H7 (cell line): ENCODE data around the gene SUZ12. TPM values are rescaled to one million over a fixed set of nuclear protein-coding genes. Genes with fewer than 3 reads are reported as not detected.
"Not testable (repeated sequence)": the region's sequence is repeated elsewhere in the genome, so short reads cannot be mapped to it uniquely, and the experiment has no call there.

Source experiments
- DNase-seq: peaks from one replicate; pipeline ENCODE4 v3.0.0; 2012
- H3K27me3 ChIP-seq: 2 replicates; pipeline ENCODE4 v1.6.0; 2011; ENCODE audit warnings: mild to moderate bottlenecking, low read length; ENCODE audit not compliant: control insufficient read depth, insufficient read depth
- H3K36me3 ChIP-seq: replicated peaks from 2 replicates; pipeline ENCODE4 v1.5.1; 2011; ENCODE audit warnings: low read length; ENCODE audit not compliant: control insufficient read depth, insufficient read depth
- H3K4me3 ChIP-seq: 2 replicates; pipeline ENCODE4 v1.5.1; 2011; ENCODE audit warnings: low read depth, mild to moderate bottlenecking, control low read depth, low read length, moderate library complexity; ENCODE audit not compliant: insufficient read depth
- total RNA-seq: library from RNA; depleted of rRNA; stranded (reverse); fragments of >200 nt; shearing (Covaris generic); gene quantifications from 2 replicates; pipeline ENCODE4 v1.2.3, GENCODE V29; 2014; rRNA removed

SUZ12 gene
- 20.0 and 26.5 TPM in 2 replicates for total RNA-seq

DNA sequence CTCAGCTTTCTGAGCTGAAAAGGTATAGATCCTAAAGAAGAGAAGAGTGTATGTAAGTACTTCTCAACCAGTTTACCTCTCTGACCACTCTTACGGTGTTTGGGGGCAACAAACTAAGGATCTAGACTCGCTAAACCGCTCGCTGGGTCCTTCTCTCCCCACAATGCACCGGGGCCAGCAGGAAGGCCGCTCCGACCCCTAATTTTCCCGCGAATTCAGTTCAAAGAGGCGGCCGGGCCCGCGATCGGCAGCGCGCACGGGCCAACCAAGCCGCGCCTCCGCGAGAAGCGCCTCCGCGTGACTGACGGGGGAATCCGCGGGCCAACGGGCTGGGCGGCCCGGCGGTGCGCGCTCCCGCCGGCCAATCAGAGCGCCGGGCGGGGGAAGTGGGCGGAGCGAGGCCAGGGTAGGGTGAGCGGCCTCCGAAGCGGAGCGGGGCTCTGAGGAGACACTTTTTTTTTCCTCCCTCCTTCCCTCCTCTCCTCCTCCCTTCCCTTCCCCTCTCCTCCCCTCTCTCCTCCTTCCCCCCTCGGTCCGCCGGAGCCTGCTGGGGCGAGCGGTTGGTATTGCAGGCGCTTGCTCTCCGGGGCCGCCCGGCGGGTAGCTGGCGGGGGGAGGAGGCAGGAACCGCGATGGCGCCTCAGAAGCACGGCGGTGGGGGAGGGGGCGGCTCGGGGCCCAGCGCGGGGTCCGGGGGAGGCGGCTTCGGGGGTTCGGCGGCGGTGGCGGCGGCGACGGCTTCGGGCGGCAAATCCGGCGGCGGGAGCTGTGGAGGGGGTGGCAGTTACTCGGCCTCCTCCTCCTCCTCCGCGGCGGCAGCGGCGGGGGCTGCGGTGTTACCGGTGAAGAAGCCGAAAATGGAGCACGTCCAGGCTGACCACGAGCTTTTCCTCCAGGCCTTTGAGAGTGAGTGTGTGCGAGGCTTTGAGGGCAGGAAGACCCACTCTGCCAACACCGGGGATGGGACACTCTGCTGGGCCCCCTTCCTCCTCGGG, at the start of gene SUZ12:
TSS of gene SUZ12 (plus strand) at position 393 of the 995 bp plus-strand sequence. CDS start at position 633, 240 bp downstream.
- not testable (repeated sequence) for H3K27me3 ChIP-seq, H3K36me3 ChIP-seq
- peak; percentile 91 for DNase-seq
- H3K4me3 ChIP-seq: peak within 1 kb of the TSS; percentile 76

DNA sequence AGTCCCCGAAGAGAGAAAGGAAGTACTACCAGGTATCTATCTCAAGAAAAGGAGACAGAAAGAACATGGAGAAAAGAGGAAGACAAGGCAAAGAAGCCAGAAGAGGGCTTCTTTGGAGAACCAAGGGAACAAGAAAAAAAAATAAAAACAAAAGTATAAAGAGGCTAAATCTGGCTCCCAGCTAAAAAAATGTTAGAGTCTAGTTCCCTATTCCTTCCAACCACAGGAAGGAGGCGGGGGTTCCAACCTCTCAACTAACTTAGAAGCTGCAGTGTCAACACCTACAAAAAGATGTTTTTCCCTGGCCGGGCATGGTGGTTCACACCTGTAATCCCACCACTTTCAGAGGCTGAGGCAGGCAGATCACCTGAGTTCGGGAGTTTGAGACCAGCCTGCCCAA, 48.7 kb upstream of the SUZ12 start:
- Histone ChIP-seq H3K27me3 (no peaks in the 10 kb centered on the region), H3K36me3 (peaks cover 33% of the 10 kb centered on the region), H3K4me3 (no peak overlapping the region)

DNA sequence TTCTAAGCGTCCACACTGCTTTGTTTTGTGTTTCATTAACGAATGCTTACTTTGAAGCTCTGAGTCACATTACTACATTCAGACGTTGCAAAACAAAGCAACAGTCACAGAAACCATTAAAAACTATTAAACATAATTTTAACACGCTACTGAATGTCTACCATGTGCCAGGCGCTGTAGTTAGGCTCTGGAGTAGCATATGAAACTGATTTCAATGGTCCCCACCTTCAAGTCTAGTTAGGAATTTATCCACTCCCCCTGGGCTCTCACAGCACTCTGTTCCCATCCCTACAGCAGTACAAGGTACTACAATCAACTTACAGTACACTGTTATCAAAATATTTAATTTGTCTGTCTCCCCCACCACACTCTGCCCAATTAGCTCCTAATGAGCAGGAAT, 35.9 kb upstream of the SUZ12 start:
- Histone ChIP-seq H3K36me3 (peaks cover 9% of the 10 kb centered on the region), H3K4me3 (peak overlapping the region; percentile 72), H3K27me3 (no peaks in the 10 kb centered on the region)
- DNase-seq: no peak

More for the DNA sequence above, 48.7 kb upstream of the SUZ12 start:
- no peak for DNase-seq

DNA sequence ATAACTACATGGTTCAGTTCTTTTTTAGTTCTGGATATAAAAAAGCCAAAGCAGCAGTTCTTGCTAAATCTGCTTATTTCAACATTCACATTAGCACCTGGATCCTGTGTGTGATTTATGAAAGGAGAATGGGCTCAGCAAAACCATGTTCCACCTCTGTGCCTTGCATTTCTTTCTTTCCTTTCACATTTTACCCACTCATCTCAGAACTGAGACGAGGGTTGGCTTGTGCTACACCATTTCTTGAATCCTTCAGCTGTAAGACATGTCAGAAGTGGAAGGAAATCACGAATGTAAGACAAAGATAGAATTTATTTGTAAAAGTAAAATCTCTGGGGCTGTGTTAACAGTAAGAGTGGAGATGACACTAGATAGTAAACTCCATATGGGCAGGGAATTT, 34.1 kb upstream of the SUZ12 start:
- no peak overlapping the region for H3K4me3 ChIP-seq
- H3K27me3 ChIP-seq: no peaks in the 10 kb centered on the region
- DNase-seq: no peak
- H3K36me3 ChIP-seq: peaks cover 7% of the 10 kb centered on the region

DNA sequence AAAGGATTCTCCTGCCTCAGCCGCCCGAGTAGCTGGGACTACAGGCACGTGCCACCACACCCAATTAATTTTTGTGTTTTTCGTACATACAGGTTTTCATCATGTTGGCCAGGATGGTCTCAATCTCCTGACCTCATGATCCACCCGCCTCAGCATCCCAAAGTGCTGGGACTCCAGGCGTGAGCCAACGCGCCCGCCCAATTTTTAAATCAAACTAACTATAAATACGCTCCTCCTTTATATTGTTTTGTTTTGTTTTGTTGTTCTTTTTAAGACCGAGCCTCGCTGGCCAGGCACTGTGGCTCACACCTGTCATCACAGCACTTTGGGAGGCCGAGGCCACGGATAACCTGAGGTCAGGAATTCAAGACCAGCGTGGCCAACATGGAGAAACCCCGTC, 33.4 kb upstream of the SUZ12 start:
- H3K27me3 ChIP-seq: no peaks in the 10 kb centered on the region
- DNase-seq: no peak
- peaks cover 4% of the 10 kb centered on the region for H3K36me3 ChIP-seq

DNA sequence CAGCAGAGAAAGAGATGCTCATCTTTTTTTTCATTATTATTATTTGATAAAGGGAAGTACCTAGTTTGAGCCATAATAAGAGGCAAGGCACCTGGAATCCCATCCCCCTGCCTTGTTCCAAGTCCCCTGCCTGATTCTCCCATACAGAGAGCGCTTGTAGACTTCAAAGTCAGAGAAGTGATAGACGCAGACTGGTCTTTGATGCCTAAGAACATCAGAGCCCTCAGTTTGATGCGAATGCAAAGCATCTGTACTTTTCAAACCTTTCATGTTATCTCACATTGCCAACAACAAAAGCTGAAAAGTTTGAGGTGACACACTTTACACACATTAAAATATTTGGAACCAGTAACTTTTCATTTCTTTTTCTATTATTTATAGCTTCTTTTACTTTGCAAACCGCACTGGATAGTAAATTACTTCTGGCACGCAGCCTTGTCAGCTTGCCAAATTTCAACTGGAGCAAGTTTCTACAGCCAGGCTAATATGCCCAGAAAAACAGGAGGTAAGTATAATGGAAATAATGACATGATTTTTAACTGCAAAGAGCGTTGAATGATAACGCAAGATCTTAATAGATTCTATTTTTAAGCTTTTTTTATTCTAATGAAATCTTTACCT, 29.4 kb upstream of the SUZ12 start:
- Histone ChIP-seq H3K27me3 (no peaks in the 10 kb centered on the region), H3K36me3 (no peaks in the 10 kb centered on the region), H3K4me3 (no peak overlapping the region)
- no peak for DNase-seq

More for the DNA sequence above, 33.4 kb upstream of the SUZ12 start:
- H3K4me3 ChIP-seq: no peak overlapping the region

DNA sequence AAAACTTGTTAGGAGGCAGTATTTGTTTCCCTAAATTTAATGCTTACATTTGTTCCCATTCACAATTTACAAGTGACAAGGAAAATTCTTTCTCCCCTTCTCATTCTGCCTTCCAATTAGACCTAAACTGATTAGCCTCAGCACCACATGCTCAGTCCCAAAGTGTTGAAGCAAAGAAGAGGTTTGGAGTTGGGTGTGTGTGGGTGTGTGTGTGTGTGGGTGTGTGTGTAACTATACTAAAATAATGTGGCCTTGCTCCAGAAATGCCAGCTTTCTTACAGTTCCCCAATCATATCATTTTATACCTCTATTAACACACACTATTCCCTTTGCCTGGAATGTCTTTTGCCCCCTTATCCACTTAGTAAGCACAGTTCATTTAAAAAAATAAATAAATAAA, 28.4 kb upstream of the SUZ12 start:
- DNase-seq: no peak
- Histone ChIP-seq H3K36me3 (no peaks in the 10 kb centered on the region), H3K27me3 (no peaks in the 10 kb centered on the region), H3K4me3 (no peak overlapping the region)

DNA sequence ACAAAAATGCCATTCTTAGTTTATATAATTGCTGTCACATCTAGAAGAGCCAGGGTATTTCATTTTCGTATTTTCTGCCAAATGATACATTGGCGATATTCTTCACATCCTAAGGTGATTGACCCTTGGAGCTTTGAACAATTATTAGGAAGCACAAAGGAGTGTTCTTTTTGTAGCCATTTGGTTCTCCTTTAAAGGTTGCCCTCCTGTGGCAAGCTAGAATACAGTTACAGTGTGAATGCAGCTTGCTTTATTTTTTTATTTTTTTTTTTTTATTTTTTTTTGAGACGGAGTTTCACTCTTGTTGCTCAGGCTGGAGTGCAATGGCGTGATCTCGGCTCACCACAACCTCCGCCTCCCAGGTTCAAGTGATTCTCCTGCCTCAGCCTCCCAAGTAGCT, 24.1 kb upstream of the SUZ12 start:
- not testable (repeated sequence) for H3K4me3 ChIP-seq, DNase-seq, H3K36me3 ChIP-seq

DNA sequence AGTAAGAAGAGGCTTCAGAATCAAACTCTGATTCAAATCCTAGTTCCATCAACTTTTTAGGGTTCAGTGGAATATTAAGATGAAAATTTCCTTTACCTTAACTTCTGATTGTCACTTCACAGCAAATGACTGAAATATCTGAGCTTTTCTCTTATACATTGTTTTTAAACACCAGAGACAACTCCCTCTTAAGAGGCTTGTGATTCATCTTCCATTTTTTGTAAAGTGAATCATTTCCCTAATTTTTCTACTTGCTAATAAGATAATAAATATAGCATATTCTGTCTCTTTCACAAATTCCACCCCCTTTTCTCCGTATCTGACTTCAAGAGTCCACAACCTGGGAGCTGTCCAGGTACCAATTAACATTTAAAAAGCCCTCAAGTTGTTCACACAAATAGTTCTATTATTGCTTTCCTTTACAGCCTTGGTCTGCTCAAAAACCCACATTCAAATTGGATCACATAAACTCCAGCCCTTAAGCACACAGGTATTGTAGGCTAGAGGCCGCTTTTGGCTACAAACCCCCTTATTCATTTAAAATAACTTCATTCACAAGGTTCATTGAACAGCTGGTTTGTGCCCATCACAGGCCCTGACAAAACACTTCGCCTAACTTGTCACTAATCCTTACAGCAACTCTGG, 21.2 kb upstream of the SUZ12 start:
- H3K4me3 ChIP-seq: no peak overlapping the region
- DNase-seq: no peak

More for the DNA sequence above, 24.1 kb upstream of the SUZ12 start:
- not testable (repeated sequence) for H3K27me3 ChIP-seq

DNA sequence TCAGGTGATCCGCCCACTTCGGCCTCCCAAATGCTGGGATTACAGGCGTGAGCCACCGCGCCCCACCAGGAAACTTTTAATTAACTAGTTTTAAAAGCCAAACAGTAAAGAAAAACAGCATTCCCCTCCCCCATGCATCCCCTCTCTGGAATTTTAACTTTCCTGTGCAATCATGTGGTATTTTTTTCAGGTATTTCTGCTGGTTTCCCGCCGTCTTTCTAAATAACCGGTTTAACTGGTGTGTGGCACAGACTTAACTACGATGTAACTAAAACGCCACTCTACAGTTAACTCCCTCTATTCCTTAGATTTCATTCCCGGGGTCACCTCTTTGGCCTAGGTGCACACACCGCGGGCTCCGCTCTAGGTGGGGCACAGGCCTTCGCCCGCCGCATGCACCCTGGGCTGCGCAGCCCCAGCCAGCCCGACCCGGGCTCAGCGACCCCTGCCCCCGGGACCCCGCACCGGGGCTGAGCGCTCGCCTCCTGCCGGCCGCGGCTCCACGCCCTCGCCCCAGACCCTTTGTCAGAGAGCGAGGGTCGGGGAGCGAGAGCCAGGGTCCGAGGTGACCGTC, 20.2 kb upstream of the SUZ12 start:
- Histone ChIP-seq H3K4me3 (peak overlapping the region; percentile 3; the same call in 1 of the 2 replicates), H3K36me3 (no peaks in the 10 kb centered on the region), H3K27me3 (no peaks in the 10 kb centered on the region)
- peak; percentile 57 for DNase-seq

More for the DNA sequence above, 21.2 kb upstream of the SUZ12 start:
- no peaks in the 10 kb centered on the region for H3K36me3 ChIP-seq
- no peaks in the 10 kb centered on the region for H3K27me3 ChIP-seq

DNA sequence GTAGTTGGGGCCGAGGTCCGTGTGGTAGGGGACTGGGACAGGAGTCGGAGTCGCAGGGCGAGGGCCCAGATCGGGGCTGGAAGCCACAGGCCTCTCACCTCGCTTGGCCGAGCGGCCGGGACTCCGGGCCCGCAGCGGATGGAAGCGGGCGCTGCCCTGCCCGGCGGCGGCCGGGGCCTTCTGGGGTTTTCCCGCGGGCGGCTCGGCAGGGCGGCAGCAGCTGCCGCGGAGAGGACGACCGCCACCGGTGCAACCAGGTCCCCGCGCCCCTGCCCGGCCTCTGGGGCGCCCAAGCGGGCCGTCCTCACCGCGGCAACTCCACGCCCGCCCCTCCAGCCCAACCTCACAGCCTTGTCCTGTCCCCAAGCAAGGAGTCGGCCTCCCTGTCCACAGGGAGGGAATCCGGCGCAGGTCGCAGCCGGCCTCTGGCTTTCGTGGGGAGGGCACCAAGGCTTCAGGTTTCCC, 19.7 kb upstream of the SUZ12 start:
- Histone ChIP-seq H3K27me3 (no peaks in the 10 kb centered on the region), H3K4me3 (peak overlapping the region; percentile 3; the same call in 1 of the 2 replicates), H3K36me3 (no peaks in the 10 kb centered on the region)
- DNase-seq: peak; percentile 64

DNA sequence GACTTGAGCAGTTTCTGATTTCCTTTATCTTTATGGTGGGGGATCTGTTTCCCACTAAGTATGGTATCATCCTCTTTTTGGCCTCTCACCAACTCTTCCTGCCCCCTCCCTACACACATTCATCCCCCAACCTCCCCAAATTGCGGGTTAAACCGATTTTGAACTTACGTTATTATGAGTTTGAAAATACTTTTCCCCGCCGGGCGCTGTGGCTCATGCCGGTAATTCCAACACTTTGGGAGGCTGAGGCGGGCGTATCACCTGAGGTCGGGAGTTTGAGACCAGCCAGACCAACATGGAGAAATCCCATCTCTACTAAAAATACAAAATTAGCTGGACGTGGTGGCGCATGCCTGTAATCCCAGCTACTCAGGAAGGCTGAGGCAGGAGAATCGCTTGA, 19.1 kb upstream of the SUZ12 start:
- not testable (repeated sequence) for H3K27me3 ChIP-seq, DNase-seq, H3K4me3 ChIP-seq, H3K36me3 ChIP-seq

DNA sequence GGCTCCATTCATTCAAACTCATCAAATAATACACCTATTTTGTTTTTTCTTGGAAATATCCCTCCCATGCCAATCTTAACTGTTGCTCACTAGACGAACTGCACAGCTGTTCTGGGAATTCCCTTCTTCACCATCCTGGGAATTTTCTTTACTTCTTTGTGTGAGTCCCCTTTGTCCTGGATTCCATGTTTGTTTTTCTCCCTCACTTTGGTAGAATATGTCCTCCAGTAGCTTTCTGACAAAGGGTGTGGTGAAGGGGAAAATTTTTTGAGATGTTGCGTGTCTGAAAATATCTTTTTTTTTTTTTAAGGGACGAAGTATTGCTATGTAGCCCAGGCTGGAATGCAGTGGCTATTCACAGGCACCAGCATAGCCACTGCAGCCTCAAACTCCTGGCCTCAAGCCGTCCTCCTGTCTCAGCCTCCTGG, 18.1 kb upstream of the SUZ12 start:
- no peak overlapping the region for H3K4me3 ChIP-seq
- H3K27me3 ChIP-seq: no peaks in the 10 kb centered on the region
- DNase-seq: no peak
- no peaks in the 10 kb centered on the region for H3K36me3 ChIP-seq
